DOHH2 (cell line): ENCODE data around the gene TXNRD2.

Source experiments
- CTCF ChIP-seq: fragments of 200-600 bp; sonication (generic); IDR thresholded peaks from one replicate; pipeline ENCODE4 v1.5.1; 2014; ENCODE audit warnings: antibody characterized with exemption, mild to moderate bottlenecking, low read depth, low read length; ENCODE audit not compliant: poor library complexity, severe bottlenecking
- EZH2phosphoT487 ChIP-seq: fragments of 200-600 bp; sonication (generic); IDR thresholded peaks from 2 replicates; pipeline ENCODE4 v1.6.1; 2017; ENCODE audit warnings: borderline replicate concordance, mild to moderate bottlenecking, antibody characterized with exemption, low read length, moderate library complexity, mixed read lengths

DNA sequence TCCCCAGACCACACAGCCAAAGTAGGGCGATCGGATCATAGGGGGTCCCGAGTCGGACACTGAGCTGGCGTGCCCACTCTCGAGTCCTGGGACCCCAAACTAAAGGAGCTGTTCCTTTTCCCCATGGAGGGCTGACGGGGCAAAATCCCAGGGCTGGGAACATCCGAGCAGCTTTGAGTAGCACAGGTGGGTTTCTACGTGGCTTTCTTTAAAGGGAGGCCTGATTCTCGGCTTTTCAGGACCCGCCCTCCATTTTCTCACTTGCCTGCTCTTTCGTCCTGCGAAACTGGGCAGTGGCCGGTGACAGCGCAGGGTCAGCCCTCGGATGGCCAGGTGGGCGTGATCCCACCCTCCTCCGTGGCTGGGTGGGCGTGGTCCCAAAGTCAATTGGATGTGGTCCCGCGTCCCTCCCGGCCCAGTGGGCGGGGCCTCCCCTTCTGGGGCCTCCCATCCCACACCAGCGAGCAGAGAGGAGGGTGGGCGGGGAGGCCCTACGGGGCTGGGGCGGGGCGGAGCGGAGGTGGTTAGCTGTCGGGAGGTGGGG is 17.5 kb upstream of the TXNRD2 start:
- TF ChIP-seq EZH2phosphoT487 (no peak), CTCF (no peak)
